ENCODE results near the gene HSDL2.
"Not testable (repeated sequence)": the region's sequence is repeated elsewhere in the genome, so short reads cannot be mapped to it uniquely, and the experiment has no call there.

Gene HSDL2

DNA sequence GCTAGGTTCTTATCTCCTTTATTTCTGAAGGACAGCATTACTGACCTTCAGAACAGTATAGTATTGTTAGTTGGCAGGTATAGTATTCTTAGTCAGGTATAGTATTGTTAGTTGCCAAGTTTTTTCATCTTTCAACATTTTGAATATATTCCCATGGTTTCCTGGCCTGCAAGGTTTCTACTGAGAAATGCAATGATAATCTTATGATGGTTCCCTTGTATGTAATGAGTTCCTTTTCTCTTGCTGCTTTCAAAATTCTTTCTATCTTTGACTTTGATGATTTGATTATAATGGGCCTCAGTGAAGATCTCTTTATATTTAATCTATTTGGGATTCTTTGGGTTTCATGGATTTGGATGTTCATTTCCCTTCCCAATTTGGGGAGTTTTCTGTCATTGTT, 12.4 kb upstream of the HSDL2 start:
- DNase-seq = no peak

DNA sequence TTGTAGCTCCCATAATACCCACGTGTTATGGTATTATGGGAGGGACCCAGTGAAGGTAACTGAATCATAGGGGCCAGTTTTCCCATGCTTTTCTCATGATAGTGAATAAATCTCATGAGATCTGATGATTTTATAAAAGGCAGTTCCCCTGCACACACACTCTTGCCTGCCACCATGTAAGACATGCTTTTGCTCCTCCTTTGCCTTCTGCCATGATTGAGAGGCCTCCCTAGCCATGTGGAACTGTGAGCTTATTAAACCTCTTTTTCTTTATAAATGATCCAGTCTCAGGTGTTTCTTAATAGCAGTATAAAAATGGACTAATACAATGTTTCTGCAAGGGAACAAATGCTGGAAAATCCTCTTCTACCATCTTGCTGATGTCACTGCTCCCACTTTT, 10.1 kb upstream of the HSDL2 start:
- no peak for DNase-seq

- no peak for DNase-seq
These were observed 8.8 kb upstream of the HSDL2 start for GRCh38 chr9:112371060-112371459.

DNA sequence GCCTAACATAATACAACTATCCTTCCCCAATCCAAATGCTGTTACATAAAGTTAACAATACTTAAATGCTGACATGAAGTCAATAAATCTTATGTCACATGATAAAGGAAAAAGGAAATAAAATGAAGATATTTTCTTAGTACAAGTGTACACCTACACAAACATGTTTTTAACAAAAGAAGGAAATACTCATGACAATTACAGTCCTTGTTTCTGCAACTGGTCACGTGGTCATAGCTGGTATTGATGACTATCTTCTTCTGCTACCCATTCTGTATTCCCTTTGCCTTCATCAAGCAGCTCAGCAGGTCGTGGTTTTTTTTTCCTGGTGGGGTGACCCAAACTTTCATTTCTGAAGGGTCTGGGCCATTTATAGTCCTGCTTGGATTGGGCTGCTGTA, 6.2 kb upstream of the HSDL2 start:
- not testable (repeated sequence) for DNase-seq

- DNase-seq = not testable (repeated sequence)
These were observed 5.7 kb upstream of the HSDL2 start for GRCh38 chr9:112374232-112374631.

- DNase-seq = no peak
These were observed 4.5 kb upstream of the HSDL2 start for GRCh38 chr9:112375361-112375760.

DNA sequence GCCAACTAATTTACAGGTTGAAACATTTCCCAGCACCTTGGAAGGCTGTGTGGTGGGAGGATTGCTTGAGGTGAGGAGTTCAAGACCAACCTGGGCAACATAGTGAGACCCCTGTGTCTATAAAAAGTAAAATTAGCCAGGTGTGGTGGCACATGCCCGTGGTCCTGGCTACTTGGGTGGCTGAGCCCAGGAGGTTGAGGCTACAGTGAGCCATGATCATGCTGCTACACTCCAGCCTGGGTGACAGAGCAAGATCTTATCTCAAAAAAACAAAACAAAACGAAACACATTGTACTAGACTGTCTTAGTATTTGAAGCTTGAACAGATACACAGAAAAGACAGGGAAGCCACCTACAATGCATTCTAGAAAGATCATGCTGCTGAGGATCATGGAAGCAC, 2.8 kb upstream of the HSDL2 start:
- DNase-seq = no peak

DNA sequence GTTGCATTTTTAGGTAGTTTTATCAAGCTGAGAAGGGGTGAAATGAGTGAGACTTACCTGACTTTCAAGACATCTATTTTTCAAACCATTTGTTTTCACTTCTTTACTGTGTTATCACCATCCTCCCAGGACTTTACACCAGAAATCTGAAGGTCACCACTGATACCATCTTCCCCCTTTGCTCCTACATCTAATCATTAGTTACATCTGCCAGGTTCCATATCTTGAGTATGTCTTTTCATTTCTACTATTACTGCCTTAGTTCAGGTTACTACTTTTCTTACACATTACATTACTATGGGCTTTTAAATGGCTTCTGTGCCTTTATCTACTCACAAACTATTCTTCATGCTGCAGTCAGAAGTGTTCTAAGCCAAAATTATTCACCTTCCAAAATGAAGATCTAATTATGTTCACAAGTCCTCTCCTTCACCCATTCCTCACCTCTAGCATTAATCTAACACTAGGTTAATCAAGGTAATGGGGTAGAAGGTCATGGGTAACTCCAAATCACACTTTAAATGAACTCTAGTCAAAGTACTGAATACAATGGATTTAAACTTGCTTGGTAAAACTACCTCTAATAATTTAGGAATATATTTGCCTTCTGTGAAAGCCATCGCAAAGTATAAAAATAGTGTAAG, 2.1 kb upstream of the HSDL2 start:
- DNase-seq = no peak

DNA sequence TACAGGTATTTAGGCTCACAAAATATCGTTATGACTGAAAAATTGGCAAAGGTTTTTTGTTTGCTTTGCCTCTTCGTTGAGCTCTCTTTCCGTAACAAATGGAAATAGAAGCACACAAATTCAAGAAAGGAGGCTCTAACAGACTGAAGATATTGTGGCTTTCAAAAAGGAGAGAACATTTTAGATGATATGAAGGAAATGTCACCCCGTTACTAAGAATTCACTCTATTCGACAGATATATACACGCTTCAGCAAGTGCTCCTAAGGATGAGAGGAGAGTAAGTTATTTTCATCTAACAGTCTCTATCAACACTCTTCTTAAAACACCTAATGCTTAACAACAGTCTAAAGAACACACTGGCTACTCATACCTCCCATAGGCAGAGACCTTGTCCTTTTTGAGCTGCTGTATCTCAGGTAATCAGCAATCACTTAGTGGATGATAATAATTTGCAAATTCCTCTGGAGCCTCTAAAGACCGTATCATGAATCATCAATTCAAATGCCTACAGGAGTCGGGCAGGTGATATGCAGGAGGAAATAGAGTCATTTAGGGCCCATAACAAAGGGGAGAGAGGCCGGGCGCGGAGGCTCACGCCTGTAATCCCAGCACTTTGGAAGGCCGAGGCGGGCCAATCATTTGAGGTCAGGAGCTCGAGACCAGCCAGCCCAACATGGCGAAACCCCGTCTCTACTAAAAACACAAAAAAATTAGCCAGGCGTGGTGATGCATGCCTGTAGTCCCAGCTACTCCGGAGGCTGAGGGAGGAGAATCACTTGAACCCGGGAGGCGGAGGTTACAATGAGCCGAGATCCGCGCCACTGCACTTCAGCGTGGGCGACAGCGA, 1.4 kb upstream of the HSDL2 start:
- DNase-seq = no peak

DNA sequence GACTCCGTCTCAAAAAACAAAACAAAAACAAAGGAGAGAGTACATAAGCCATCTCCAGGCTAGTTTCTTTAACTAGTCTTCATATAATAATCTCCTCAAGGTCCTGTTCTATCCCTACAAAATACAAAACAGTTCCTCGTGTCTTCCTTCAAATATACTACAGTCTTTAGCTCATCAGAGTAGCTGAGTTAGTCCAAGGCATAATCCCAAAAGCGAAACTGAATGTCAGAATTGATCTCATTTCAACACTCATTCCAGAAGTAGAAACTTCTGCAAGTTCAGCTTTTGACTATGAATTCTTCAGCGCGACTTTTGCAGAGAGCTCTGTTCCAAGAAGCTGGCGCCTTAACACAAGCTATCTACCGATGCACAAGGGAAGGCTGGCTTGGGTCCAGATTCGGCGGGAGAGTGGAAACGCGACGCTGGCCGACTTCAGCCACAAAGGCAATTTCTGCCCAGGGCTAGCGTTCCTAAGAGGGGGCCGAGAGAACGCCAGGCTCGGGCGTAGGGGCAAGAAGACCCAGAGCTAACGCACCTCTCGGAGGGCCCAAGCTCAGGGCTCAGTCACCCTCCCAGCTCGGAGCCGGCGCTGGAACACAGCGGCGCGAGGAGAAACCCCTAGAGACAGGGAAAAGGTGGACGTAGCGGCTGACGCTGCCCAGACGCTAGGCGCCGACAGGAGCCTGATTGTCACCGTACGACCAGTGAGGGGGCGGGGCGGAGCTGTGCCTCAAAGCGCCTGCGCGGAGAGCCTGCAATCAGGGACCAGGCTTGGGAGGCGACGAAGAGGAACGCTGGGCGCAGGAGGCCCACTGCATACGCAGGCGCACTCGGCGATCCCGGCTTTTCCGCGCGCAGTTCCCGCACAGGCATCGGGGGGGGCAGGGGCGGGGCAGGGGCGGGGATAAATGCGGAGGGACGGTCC, 469 bp upstream of the HSDL2 start:
- peak; percentile 98 for DNase-seq

- DNase-seq = no peak
These were observed 915 bp downstream of the HSDL2 start for GRCh38 chr9:112380825-112381221.

DNA sequence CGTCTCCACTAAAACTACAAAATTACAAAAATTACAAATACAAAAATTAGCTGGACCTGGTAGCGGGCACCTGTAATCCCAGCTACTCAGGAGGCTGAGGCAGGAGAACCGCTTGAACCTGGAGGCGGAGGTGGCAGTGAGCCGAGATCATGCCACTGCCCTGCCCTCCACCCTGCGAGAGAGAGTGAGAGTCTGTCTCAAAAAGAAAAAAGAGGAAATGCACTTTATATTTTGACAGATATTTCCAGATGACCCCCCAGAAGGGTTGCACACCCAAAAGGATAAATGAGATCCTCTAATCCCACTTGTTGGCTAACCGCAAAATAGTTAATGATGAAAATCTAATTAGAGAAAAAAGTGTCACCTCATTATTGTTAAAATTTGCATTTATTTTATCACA, 2.2 kb downstream of the HSDL2 start:
- DNase-seq = no peak

DNA sequence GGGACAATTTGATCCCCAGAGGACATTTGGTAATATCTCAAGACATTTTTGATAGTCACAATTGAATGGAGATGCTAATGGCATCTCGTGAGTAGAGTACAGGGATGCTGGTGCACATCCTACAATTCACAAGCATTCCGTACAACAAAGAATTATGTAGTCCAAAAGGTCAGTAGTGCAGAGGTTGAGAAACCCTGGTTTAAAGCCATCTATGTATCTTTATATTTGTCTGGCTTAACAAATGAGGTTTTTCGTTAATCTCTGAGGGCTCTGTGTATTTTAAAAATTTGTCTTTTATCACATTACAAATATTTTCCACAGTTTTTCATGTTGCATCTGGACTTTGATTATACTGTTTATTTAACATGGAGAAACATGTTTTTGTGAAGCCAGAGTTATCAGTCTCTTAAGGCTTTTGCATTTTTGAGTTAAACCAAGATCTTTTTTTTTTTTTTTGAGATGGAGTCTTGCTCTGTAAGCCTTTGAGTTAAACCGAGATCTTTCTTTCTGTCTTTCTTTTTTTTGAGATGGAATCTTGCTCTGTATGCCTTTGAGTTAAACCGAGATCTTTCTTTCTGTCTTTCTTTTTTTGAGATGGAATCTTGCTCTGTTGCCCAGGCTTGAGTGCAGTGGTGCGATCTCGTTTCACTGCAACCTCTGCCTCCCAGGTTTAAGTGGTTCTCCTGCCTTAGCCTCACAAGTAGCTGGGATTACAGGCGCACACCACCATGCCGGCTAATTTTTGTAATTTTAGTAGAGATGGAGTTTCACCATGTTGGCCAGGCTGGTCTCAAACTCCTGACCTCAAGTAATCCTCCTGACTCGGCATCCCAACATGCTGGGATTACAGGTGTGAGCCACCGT, 2.8 kb downstream of the HSDL2 start:
- DNase-seq = no peak

- no peak for DNase-seq
These were observed 4.3 kb downstream of the HSDL2 start for GRCh38 chr9:112384219-112384618.

DNA sequence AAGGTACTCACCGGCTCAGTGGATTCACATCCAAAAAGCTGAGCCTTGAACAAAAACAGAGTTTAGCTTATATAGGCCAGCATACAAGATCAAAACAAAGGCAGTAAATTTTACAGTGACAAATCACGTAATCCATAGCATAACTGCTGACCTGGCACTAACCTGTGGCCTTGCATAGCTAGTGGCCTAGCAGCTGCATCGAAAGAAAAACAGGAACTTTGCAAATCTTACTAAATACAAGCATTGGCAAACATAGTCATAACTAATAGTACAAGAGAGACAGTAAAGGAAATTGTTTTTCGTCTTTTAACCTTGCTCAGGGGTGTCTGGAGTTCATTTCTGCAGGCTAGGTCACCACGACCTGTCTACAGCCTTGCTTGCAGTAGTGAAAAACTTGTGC, 4.8 kb downstream of the HSDL2 start:
- no peak for DNase-seq

GRCh38 chr9:112387115-112387514, 7.2 kb downstream of the HSDL2 start:
- no peak for DNase-seq

DNA sequence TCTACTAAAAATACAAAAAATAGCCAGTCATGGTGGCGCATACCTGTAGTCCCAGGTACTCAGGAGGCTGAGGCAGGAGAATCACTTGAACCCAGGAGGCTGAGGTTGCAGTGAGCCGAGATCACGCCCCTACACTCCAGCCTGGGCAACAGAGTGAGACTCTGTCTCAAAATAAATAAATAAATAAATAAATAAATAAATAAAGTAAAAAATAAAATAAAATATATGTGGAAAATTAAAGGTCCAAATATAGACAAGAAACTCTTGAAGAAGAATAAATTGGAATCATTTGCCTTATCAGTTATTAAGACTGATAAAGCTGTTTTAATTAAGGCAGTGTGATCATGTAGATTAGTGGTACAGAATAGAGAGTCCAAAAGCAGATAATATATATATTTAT, 10.0 kb downstream of the HSDL2 start:
- not testable (repeated sequence) for DNase-seq

- not testable (repeated sequence) for DNase-seq
These were observed 12.1 kb downstream of the HSDL2 start for GRCh38 chr9:112391936-112392560.

- DNase-seq = not testable (repeated sequence)
These were observed 13.2 kb downstream of the HSDL2 start for GRCh38 chr9:112393146-112393545.

DNA sequence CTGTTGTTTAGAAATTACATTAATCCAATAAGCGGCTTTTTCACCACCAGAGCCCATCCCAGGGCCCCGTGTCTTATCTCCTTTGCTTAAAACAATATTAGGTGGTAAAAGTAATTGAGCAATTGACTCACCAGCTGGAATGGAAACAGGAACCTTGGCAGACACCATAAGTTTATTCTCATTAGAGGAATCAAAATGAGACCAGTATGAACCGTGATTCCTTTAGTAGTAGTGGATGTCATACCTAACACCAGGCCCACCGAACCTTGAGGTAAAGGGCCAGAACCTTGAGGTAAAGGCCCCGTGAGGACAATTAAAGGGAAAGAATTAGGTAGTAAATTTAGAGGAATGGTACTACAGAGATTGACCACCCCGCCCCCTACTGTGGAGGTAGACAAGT, 16.5 kb downstream of the HSDL2 start:
- no peak for DNase-seq

DNA sequence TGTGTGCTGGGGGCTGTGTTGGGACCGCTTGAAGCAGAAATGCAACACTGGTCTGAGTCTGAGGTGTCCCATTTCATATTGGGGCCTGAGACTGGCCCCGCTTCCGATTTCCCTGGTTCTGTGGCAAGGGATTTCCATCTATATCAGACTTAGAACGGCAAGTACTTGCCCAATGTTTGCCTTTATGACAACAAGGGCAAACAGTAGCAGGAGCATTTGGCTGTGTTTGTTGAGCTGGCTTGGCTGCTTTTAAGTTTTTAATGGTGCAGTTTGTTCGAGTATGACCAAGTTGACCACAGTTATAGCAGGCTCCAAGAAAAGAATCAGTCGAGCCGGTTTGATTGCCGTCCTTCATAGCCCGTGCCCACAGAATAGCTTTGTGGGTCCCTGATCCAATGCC, 17.0 kb downstream of the HSDL2 start:
- no peak for DNase-seq
